GM12874 (cell line): ENCODE results near the gene XKR7.

Experiments used
- TF ChIP-seq, protein P1 (sequence below): IDR thresholded peaks from 2 replicates; pipeline ENCODE4 v1.5.1; 2011; ENCODE audit warnings: low read depth, mild to moderate bottlenecking, control low read depth, low read length, moderate library complexity; ENCODE audit not compliant: insufficient read depth

XKR7 gene

DNA sequence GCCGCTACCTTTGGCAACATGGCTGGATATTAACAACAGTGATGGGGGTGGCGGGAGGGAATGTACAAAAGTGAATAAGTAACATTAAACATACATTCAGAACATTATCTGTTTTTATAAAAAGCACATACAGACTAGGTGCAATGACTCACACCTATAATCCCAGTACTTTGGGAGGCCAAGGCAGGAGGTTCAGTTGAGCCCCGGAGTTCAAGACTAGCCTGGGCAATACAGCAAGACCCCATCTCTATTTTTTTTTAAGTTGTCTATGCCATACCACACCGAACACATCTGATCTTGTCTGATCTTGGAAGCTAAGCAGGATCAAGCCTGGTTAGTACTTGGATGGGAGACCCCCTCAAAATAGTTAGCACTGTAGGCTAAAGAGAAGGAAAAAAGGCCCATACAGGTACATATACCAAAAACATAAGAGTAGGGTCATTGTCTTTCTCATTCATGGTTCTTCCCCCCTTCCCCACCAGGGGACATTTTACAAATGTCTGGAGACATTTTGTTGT lies 82.4 kb downstream of the XKR7 start:
- TF ChIP-seq, protein P1, sequence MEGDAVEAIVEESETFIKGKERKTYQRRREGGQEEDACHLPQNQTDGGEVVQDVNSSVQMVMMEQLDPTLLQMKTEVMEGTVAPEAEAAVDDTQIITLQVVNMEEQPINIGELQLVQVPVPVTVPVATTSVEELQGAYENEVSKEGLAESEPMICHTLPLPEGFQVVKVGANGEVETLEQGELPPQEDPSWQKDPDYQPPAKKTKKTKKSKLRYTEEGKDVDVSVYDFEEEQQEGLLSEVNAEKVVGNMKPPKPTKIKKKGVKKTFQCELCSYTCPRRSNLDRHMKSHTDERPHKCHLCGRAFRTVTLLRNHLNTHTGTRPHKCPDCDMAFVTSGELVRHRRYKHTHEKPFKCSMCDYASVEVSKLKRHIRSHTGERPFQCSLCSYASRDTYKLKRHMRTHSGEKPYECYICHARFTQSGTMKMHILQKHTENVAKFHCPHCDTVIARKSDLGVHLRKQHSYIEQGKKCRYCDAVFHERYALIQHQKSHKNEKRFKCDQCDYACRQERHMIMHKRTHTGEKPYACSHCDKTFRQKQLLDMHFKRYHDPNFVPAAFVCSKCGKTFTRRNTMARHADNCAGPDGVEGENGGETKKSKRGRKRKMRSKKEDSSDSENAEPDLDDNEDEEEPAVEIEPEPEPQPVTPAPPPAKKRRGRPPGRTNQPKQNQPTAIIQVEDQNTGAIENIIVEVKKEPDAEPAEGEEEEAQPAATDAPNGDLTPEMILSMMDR = no peak

DNA sequence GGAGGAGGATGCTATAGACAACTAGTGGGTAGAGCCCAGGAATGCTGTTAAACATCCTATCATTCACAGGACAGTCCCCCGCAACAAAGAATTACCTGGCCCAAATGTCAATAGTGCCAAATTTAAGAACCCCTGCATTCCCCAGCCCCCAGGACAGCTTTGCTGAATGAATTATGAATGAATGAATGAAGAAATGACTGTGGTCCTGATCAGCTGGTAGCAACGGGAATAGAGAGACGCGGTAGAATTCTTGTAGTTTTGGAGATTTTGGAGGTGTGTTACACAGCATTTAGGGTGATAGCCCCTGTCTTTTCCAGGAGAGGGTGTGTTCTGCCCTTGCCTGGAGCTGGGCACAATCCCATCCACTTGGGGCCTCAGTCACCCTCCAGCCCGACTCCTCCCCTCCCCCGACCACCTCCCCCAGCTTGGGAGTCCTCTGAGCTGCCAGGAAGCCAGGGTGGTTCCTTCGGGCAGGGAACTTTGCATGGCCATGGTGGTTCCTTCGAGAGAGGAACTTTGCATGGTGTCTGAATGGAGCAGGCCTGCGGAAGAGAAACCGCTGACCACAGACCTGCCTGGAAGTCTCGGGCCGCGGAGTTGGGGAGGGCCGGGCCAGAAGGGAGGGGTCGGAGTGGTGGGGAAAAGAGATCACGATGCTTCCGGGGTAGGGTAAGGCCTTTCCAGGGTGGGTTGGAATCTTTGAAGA lies 83.1 kb downstream of the XKR7 start:
- TF ChIP-seq, protein P1 = no peak

DNA sequence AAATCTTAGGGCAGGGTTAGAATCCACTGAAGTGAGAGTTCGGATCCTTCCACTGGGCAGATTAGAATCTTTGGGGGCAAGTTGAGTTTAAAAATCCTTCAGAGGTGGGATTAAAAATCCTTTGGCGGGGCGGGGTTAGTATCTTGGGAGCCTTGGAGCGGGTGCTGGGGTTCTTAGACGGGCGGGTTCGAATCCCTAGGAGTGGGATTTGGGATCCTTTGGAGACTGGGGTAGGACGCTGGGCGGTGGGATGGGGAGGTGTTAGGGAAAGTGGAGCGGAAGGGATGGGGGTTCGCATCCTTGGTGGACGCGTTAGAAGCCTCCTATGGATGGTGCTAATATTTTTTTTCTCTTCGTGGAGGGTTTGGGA lies 83.8 kb downstream of the XKR7 start:
- TF ChIP-seq, protein P1 = no peak

DNA sequence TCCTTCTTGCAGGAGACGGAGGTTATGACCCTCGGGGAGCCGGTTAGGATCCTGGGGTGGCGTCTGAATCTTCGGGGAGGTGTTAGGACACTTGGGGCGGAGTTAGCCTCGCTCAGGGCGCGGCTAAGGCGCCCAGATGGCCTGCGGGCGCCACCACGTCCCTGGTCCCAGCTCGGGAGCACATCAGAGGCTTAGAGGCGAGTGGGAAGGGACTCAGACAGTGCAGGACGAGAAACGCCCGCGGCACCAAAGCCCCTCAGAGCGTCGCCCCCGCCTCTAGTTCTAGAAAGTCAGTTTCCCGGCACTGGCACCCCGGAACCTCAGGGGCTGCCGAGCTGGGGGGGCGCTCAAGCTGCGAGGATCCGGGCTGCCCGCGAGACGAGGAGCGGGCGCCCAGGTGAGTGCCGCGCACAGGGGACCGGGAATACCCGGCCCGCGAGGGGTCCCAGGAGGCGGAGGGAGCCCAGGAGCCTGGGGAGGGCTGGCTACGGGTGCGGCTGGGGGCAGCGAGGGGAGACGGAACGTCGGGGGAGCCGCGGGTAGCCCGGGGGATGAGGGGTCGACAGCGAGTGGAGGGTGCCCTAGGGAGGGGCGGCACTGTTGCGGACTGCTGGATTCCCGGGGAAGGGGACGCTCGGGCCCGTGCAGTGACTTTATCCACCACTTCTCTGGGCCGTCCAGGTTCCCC lies 84.3 kb downstream of the XKR7 start, which contains the start of gene HCK:
Gene HCK (plus strand): TSS at position 153 of the 688 bp plus-strand sequence.
- TF ChIP-seq, protein P1 = no peak

DNA sequence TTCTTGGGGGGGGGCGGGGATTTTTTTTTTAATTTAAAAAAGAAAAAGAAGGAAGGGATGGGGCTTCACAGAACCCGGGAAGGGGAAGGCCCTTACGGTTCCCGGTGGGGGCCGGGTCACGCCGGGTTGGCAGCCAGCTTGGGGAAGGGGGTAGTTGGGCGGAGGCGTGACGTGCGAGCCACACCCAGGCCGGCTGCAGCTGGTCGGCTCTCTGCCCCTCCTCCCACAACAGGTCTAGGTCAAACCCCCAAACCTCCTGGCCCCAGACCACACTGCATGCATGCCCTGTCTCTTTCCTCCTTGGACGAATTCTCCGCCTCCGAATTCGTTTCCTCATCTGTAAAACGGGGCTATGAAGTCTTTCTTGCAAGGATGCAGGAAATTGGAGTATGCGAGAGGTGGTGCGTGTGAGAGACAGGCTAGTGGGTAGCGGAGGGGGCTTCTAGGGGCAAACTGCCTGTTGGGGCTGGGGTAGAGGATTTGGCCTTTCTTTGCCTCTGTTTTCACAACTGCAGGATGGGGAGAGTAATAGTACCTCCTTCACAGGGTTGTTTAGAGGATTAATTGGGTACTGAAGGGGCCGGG lies 84.9 kb downstream of the XKR7 start:
- TF ChIP-seq, protein P1 = no peak
